Measurements from ENCODE around the gene TEX2. TPM values are rescaled to one million over a fixed set of nuclear protein-coding genes. Genes with fewer than 3 reads are reported as not detected.
A peak's percentile ranks its signal among the peaks of the same experiment; 100 is the strongest.

Gene TEX2
- total and polyA plus RNA-seq, 2 of the 13 experiments (the other 11 are each of a cell fraction or from before 2014, with no cell fraction given), result 21.4 to 37.7 TPM

- TF ChIP-seq ZNF17 (CRISPR knock-in tag; IDR thresholded peaks at IDR 0.05), result no peak
- no peak for TF ChIP-seq SATB2 (CRISPR knock-in tag; IDR thresholded peaks at IDR 0.05)
- TF ChIP-seq ZNF484 (CRISPR knock-in tag; IDR thresholded peaks at IDR 0.05; ENCODE audit: borderline replicate concordance, low read depth), result no peak
- no peak for TF ChIP-seq ZNF326 (CRISPR knock-in tag; IDR thresholded peaks at IDR 0.05; ENCODE audit: borderline replicate concordance)
- peak; percentile 69; the same call in 1 of the 2 replicates for TF ChIP-seq KMT2B (CRISPR knock-in tag; IDR thresholded peaks at IDR 0.05)
- TF ChIP-seq, protein P1, sequence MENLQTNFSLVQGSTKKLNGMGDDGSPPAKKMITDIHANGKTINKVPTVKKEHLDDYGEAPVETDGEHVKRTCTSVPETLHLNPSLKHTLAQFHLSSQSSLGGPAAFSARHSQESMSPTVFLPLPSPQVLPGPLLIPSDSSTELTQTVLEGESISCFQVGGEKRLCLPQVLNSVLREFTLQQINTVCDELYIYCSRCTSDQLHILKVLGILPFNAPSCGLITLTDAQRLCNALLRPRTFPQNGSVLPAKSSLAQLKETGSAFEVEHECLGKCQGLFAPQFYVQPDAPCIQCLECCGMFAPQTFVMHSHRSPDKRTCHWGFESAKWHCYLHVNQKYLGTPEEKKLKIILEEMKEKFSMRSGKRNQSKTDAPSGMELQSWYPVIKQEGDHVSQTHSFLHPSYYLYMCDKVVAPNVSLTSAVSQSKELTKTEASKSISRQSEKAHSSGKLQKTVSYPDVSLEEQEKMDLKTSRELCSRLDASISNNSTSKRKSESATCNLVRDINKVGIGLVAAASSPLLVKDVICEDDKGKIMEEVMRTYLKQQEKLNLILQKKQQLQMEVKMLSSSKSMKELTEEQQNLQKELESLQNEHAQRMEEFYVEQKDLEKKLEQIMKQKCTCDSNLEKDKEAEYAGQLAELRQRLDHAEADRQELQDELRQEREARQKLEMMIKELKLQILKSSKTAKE (CRISPR knock-in tag; IDR thresholded peaks at IDR 0.05; ENCODE audit: borderline replicate concordance), result peak; percentile 69; the same call in 1 of the 2 replicates
- 0 out of 2 replicates have a peak, but pooled peaks have one; percentile 33 for TF ChIP-seq JUN (CRISPR knock-in tag; IDR thresholded peaks at IDR 0.05)
- TF ChIP-seq, protein P2, sequence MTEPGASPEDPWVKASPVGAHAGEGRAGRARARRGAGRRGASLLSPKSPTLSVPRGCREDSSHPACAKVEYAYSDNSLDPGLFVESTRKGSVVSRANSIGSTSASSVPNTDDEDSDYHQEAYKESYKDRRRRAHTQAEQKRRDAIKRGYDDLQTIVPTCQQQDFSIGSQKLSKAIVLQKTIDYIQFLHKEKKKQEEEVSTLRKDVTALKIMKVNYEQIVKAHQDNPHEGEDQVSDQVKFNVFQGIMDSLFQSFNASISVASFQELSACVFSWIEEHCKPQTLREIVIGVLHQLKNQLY (CRISPR knock-in tag; IDR thresholded peaks at IDR 0.05), result 0 out of 2 replicates have a peak, but pooled peaks have one; percentile 58
- TF ChIP-seq NONO (IDR thresholded peaks at IDR 0.05), result no peak
- TF ChIP-seq NONO (CRISPR knock-in tag; conservative IDR thresholded peaks at IDR 0.05), result peak; percentile 74
- peak; percentile 67 for TF ChIP-seq ASH2L (IDR thresholded peaks at IDR 0.05; ENCODE audit: insufficient read length, low read depth, low read length)
- TF ChIP-seq, protein P3, sequence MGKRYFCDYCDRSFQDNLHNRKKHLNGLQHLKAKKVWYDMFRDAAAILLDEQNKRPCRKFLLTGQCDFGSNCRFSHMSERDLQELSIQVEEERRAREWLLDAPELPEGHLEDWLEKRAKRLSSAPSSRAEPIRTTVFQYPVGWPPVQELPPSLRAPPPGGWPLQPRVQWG (CRISPR knock-in tag; IDR thresholded peaks at IDR 0.05; ENCODE audit: borderline replicate concordance, low read depth), result no peak
- TF ChIP-seq ZBTB37 (CRISPR knock-in tag; IDR thresholded peaks at IDR 0.05), result peak; percentile 47; the same call in 1 of the 2 replicates
- no peak for TF ChIP-seq NRL (CRISPR knock-in tag; IDR thresholded peaks at IDR 0.05; ENCODE audit: borderline replicate concordance)
- peak; percentile 60; the same call in 1 of the 2 replicates for TF ChIP-seq GATAD1 (CRISPR knock-in tag; IDR thresholded peaks at IDR 0.05)
- TF ChIP-seq KLF16 (CRISPR knock-in tag; IDR thresholded peaks at IDR 0.05), result peak in 1 of 2 experiments; percentile 68; a peak in 1 of 4 replicates
- no peak; the same call in 1 of the 2 replicates for TF ChIP-seq THAP9 (CRISPR knock-in tag; IDR thresholded peaks at IDR 0.05; ENCODE audit: borderline replicate concordance)
- peak; percentile 83; the same call in 1 of the 2 replicates for TF ChIP-seq FOXJ3 (CRISPR knock-in tag; IDR thresholded peaks at IDR 0.05; ENCODE audit: borderline replicate concordance)
- no peak for TF ChIP-seq ZFP37 (CRISPR knock-in tag; IDR thresholded peaks at IDR 0.05; ENCODE audit: borderline replicate concordance)
- TF ChIP-seq CENPX (CRISPR knock-in tag; IDR thresholded peaks at IDR 0.05), result no peak
- peak; percentile 94 for TF ChIP-seq RCOR2 (CRISPR knock-in tag; IDR thresholded peaks at IDR 0.05)
Measured at GRCh38 chr17:64178011-64178825, 84.8 kb downstream of the TEX2 start (continued).

Data from HepG2 (cell line).